SK-N-SH treated with all-trans-retinoic acid at 6 μM for 48 hours (cell line): Measurements from ENCODE around the gene CBX7.

ENCODE experiments used
- ATAC-seq: fragments of 200-7000 bp; cut with Tn5 transposase; 3 replicates; pipeline ENCODE4 v1.9.1; 2020; ENCODE audit warnings: mild to moderate bottlenecking, moderate library complexity
- ARNTL ChIP-seq: fragments of 450-650 bp; formaldehyde crosslinking; IDR thresholded peaks from 2 replicates; pipeline ENCODE4 v1.5.0; 2020; ENCODE audit warnings: low read depth, mild to moderate bottlenecking, moderate library complexity, borderline replicate concordance
- BACH2 ChIP-seq: fragments of 250-450 bp; sonication (Bioruptor Pico); IDR thresholded peaks from 2 replicates; pipeline ENCODE4 v1.9.0; 2021; ENCODE audit warnings: mild to moderate bottlenecking, borderline replicate concordance
- CSDC2 ChIP-seq: fragments of 250-450 bp; sonication (Bioruptor Pico); IDR thresholded peaks from 2 replicates; pipeline ENCODE4 v1.5.0; 2020; ENCODE audit warnings: mild to moderate bottlenecking, moderate library complexity
- ESRRG ChIP-seq: fragments of 250-450 bp; sonication (Bioruptor Pico); IDR thresholded peaks from 2 replicates; pipeline ENCODE4 v1.6.1; 2021; ENCODE audit warnings: mild to moderate bottlenecking
- GLIS3 ChIP-seq: fragments of 250-450 bp; sonication (Bioruptor Pico); IDR thresholded peaks from 2 replicates; pipeline ENCODE4 v1.5.0; 2020; ENCODE audit warnings: mild to moderate bottlenecking, moderate library complexity
- ISL1 ChIP-seq: fragments of 250-450 bp; sonication (Bioruptor Pico); IDR thresholded peaks from 2 replicates; pipeline ENCODE4 v2.1.2; 2022; ENCODE audit warnings: mild to moderate bottlenecking, moderate library complexity
- OSR1 ChIP-seq: fragments of 250-450 bp; sonication (Bioruptor Pico); IDR thresholded peaks from 2 replicates; pipeline ENCODE4 v1.8.0; 2022; ENCODE audit warnings: moderate library complexity, mild to moderate bottlenecking, inconsistent platforms
- PPARA ChIP-seq: fragments of 250-450 bp; sonication (Bioruptor Pico); IDR thresholded peaks from 2 replicates; pipeline ENCODE4 v1.5.0; 2020; ENCODE audit warnings: mild to moderate bottlenecking, borderline replicate concordance
- RARB ChIP-seq: fragments of 250-450 bp; sonication (Bioruptor Pico); IDR thresholded peaks from 2 replicates; pipeline ENCODE4 v1.8.0; 2021; ENCODE audit warnings: mild to moderate bottlenecking, moderate library complexity
- TCF4 ChIP-seq: fragments of 250-450 bp; sonication (Bioruptor Pico); IDR thresholded peaks from 2 replicates; pipeline ENCODE4 v1.8.0; 2021; ENCODE audit warnings: mild to moderate bottlenecking, moderate library complexity, borderline replicate concordance
- TOX ChIP-seq: fragments of 250-450 bp; sonication (Bioruptor Pico); IDR thresholded peaks from 2 replicates; pipeline ENCODE4 v1.8.0; 2021; ENCODE audit warnings: mild to moderate bottlenecking, moderate library complexity, borderline replicate concordance
- ZC3H10 ChIP-seq: fragments of 250-450 bp; sonication (Bioruptor Pico); IDR thresholded peaks from 2 replicates; pipeline ENCODE4 v1.5.1; 2021; ENCODE audit warnings: mild to moderate bottlenecking, moderate library complexity
- ZFP3 ChIP-seq: fragments of 250-450 bp; sonication (Bioruptor Pico); IDR thresholded peaks from 2 replicates; pipeline ENCODE4 v1.5.0; 2020; ENCODE audit warnings: mild to moderate bottlenecking, moderate library complexity
- ZFP30 ChIP-seq: fragments of 450-650 bp; formaldehyde crosslinking; IDR thresholded peaks from 2 replicates; pipeline ENCODE4 v1.5.0; 2022; ENCODE audit warnings: mild to moderate bottlenecking, moderate library complexity
- ZNF565 ChIP-seq: fragments of 450-650 bp; formaldehyde crosslinking; conservative IDR thresholded peaks from 2 replicates; pipeline ENCODE4 v1.5.0; 2020; ENCODE audit warnings: low read depth, mild to moderate bottlenecking, moderate library complexity
- ZNF70 ChIP-seq: fragments of 450-650 bp; formaldehyde crosslinking; IDR thresholded peaks from 2 replicates; pipeline ENCODE4 v1.5.0; 2020; ENCODE audit warnings: mild to moderate bottlenecking, moderate library complexity
- ZNF8 ChIP-seq: fragments of 450-650 bp; formaldehyde crosslinking; IDR thresholded peaks from 2 replicates; pipeline ENCODE4 v1.5.0; 2020; ENCODE audit warnings: mild to moderate bottlenecking, moderate library complexity
- TF ChIP-seq, protein P1 (sequence below): fragments of 250-450 bp; sonication (Bioruptor Pico); IDR thresholded peaks from 2 replicates; pipeline ENCODE4 v1.5.1; 2021; ENCODE audit warnings: mild to moderate bottlenecking, moderate library complexity
- TF ChIP-seq, protein P2 (sequence below): fragments of 250-450 bp; sonication (Bioruptor Pico); IDR thresholded peaks from 2 replicates; pipeline ENCODE4 v1.5.0; 2020; ENCODE audit warnings: mild to moderate bottlenecking, moderate library complexity
- TF ChIP-seq, protein P3 (sequence below): fragments of 250-450 bp; sonication (Bioruptor Pico); IDR thresholded peaks from 2 replicates; pipeline ENCODE4 v1.5.1; 2020; ENCODE audit warnings: low read depth, mild to moderate bottlenecking, moderate library complexity
- TF ChIP-seq, protein P4 (sequence below): fragments of 250-450 bp; sonication (Bioruptor Pico); IDR thresholded peaks from 2 replicates; pipeline ENCODE4 v1.8.0; 2021; ENCODE audit warnings: low read depth, mild to moderate bottlenecking, moderate library complexity, borderline replicate concordance

CBX7 gene

DNA sequence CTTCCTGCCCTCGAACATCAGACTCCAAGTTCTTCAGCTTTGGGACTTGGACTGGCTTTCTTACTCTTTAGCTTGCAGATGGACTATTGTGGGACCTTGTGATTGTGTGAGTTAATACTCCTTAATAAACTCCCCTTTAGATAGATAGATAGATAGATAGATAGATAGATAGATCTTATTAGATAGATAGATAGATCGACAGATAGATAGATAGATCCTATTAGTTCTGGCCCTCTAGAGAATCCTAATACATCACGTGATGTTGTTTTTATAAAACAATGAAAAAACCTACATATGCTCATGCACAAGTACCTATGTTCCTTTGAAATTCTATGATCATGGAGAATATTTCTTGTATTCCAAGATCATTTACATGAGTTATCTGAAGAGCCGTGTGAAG lies 31.5 kb downstream of the CBX7 start:
- TF ChIP-seq OSR1 (CRISPR knock-in tag) = no peak
- TF ChIP-seq, all 23 proteins: peak for 0
- no peak for ATAC-seq

DNA sequence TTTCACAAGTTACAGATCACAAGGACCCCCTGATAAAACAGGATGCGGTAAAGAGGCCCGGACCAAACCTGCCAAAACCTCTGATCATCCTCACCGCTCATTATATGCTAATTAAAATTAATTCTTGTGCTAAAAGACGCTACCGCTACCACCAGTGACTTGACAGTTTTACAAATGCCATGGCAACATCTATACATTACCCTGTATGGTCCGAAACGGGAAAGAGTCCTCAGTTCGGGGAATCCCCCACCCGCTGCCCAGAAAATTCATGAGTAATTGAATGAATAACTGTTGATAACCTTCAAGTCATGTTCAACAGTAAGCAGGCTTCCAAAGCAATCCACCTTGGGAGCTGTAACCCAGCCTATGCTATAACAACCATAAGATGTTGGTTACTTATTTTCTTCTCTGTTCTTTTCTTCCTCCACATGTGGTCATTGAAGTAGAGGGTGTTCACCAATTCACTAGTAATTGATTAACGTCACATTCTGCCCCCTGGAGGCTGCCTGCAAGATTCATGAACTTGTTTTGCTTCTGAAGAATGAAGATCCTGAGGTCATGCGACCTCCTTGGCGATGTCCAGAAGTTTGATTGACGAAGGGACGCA lies 34.8 kb downstream of the CBX7 start:
- no peak for ATAC-seq
- TF ChIP-seq BACH2 (no peak), RARB (CRISPR knock-in tag) (no peak), PPARA (CRISPR knock-in tag) (no peak), ESRRG (CRISPR knock-in tag) (no peak), ISL1 (CRISPR knock-in tag) (no peak)
- TF ChIP-seq, protein P1, sequence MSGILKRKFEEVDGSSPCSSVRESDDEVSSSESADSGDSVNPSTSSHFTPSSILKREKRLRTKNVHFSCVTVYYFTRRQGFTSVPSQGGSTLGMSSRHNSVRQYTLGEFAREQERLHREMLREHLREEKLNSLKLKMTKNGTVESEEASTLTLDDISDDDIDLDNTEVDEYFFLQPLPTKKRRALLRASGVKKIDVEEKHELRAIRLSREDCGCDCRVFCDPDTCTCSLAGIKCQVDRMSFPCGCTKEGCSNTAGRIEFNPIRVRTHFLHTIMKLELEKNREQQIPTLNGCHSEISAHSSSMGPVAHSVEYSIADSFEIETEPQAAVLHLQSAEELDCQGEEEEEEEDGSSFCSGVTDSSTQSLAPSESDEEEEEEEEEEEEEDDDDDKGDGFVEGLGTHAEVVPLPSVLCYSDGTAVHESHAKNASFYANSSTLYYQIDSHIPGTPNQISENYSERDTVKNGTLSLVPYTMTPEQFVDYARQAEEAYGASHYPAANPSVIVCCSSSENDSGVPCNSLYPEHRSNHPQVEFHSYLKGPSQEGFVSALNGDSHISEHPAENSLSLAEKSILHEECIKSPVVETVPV (CRISPR knock-in tag) = no peak

DNA sequence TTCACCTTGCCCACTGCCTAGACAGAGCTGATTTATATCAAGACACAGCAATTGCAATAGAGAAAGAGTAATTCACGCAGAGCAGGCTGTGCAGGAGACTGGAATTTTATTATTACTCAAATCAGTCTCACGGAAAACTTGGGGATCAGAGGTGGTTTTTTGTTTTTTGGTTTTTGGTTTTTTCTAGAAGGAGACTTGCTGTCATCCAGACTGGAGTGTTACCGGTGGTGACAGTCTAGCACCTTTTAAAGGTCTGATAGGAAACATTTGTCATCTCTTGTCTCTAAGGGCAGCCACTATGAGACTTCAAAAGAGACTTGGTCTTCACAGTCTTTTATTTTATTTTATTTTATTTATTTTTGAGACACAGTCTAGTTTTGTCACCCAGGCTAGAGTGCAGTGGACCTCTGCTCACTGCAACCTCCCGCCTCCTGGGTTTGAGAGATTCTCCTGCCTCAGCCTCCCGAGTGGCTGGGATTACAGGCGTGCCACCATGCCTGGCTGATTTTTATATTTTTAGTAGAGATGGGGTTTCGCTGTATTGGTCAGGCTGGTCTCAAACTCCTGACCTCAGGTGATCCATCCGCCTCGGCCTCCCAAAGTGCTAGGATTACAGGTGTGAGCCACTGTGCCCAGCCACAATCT lies 36.4 kb downstream of the CBX7 start:
- no peak for ATAC-seq
- TF ChIP-seq ZNF565 (CRISPR knock-in tag) (no peak), ZNF8 (no peak), RARB (CRISPR knock-in tag) (no peak), ZFP3 (CRISPR knock-in tag) (no peak), ISL1 (CRISPR knock-in tag) (no peak)
- TF ChIP-seq, protein P2, sequence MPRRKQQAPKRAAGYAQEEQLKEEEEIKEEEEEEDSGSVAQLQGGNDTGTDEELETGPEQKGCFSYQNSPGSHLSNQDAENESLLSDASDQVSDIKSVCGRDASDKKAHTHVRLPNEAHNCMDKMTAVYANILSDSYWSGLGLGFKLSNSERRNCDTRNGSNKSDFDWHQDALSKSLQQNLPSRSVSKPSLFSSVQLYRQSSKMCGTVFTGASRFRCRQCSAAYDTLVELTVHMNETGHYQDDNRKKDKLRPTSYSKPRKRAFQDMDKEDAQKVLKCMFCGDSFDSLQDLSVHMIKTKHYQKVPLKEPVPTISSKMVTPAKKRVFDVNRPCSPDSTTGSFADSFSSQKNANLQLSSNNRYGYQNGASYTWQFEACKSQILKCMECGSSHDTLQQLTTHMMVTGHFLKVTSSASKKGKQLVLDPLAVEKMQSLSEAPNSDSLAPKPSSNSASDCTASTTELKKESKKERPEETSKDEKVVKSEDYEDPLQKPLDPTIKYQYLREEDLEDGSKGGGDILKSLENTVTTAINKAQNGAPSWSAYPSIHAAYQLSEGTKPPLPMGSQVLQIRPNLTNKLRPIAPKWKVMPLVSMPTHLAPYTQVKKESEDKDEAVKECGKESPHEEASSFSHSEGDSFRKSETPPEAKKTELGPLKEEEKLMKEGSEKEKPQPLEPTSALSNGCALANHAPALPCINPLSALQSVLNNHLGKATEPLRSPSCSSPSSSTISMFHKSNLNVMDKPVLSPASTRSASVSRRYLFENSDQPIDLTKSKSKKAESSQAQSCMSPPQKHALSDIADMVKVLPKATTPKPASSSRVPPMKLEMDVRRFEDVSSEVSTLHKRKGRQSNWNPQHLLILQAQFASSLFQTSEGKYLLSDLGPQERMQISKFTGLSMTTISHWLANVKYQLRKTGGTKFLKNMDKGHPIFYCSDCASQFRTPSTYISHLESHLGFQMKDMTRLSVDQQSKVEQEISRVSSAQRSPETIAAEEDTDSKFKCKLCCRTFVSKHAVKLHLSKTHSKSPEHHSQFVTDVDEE (CRISPR knock-in tag) = no peak

DNA sequence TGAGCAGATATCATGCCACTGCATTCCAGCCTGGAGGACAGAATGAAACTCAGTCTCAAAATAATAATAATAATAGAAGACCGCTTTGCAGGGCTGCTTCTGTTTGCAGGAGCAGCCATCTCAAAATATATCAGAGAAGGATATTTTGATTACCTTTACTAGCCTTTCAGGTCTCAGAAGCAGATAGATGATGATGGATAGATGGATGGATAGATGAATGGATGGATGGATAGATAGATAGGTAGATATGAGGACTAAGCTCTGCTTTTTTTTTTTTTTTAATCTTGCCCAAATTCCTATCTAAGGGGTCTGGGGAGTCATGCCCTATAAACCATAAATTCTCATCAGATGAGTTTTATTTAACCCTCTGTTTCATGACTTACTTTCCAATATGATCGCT lies 36.9 kb downstream of the CBX7 start:
- ATAC-seq = no peak
- TF ChIP-seq PPARA (CRISPR knock-in tag) (no peak), GLIS3 (CRISPR knock-in tag) (no peak), OSR1 (CRISPR knock-in tag) (no peak), ZFP30 (CRISPR knock-in tag) (no peak), TOX (CRISPR knock-in tag) (no peak), ZFP3 (CRISPR knock-in tag) (no peak), BACH2 (no peak), ZNF70 (CRISPR knock-in tag) (no peak), ZC3H10 (CRISPR knock-in tag) (no peak), TCF4 (CRISPR knock-in tag) (no peak), CSDC2 (CRISPR knock-in tag) (no peak), RARB (CRISPR knock-in tag) (no peak), ARNTL (CRISPR knock-in tag) (no peak), ZNF8 (no peak), ESRRG (CRISPR knock-in tag) (no peak)
- TF ChIP-seq, protein P3, sequence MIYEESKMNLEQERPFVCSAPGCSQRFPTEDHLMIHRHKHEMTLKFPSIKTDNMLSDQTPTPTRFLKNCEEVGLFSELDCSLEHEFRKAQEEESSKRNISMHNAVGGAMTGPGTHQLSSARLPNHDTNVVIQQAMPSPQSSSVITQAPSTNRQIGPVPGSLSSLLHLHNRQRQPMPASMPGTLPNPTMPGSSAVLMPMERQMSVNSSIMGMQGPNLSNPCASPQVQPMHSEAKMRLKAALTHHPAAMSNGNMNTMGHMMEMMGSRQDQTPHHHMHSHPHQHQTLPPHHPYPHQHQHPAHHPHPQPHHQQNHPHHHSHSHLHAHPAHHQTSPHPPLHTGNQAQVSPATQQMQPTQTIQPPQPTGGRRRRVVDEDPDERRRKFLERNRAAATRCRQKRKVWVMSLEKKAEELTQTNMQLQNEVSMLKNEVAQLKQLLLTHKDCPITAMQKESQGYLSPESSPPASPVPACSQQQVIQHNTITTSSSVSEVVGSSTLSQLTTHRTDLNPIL (CRISPR knock-in tag) = no peak
- TF ChIP-seq, protein P1 (CRISPR knock-in tag) = no peak
- TF ChIP-seq, protein P4, sequence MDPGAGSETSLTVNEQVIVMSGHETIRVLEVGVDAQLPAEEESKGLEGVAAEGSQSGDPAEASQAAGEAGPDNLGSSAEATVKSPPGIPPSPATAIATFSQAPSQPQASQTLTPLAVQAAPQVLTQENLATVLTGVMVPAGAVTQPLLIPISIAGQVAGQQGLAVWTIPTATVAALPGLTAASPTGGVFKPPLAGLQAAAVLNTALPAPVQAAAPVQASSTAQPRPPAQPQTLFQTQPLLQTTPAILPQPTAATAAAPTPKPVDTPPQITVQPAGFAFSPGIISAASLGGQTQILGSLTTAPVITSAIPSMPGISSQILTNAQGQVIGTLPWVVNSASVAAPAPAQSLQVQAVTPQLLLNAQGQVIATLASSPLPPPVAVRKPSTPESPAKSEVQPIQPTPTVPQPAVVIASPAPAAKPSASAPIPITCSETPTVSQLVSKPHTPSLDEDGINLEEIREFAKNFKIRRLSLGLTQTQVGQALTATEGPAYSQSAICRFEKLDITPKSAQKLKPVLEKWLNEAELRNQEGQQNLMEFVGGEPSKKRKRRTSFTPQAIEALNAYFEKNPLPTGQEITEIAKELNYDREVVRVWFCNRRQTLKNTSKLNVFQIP (CRISPR knock-in tag) = no peak
- TF ChIP-seq, protein P2 (CRISPR knock-in tag) = no peak
